ENCODE measurements around the gene ABI3BP.

GRCh38 chr3:100744671-100745070 is 248.6 kb downstream of the ABI3BP start:
- no peak for TF ChIP-seq CTCF (IDR thresholded peaks at IDR 0.05)
- no peak for TF ChIP-seq POLR2A (IDR thresholded peaks at IDR 0.05)

Measured in Peyer's patch (tissue), 4 donors.